OCI-LY3 (cell line): ENCODE data around the gene RPL15.
A peak's percentile ranks its signal among the peaks of the same experiment; 100 is the strongest.

Source experiments
- H2AFZ ChIP-seq: fragments of 200-600, 300-600 bp; shearing (Covaris generic); 2 replicates; pipeline ENCODE4 v1.6.0; 2014; ENCODE audit warnings: antibody characterized with exemption, low read depth, low read length
- H3K27ac ChIP-seq: fragments of 200-600, 300-600 bp; sonication (generic); 2 replicates; pipeline ENCODE4 v1.5.1; 2014; ENCODE audit warnings: mild to moderate bottlenecking, low read length, moderate library complexity, mixed read lengths
- H3K27me3 ChIP-seq: fragments of 200-600, 300-600 bp; sonication (generic); 2 replicates; pipeline ENCODE4 v1.6.1; 2014; ENCODE audit warnings: low read depth, low read length, mixed read lengths
- H3K36me3 ChIP-seq: fragments of 200-600, 300-600 bp; sonication (generic); replicated peaks from 2 replicates; pipeline ENCODE3; 2014; ENCODE audit warnings: low read depth, low read length, mixed read lengths
- H3K4me1 ChIP-seq: fragments of 300-600, 200-600 bp; sonication (generic); 2 replicates; pipeline ENCODE4 v1.6.1; 2014; ENCODE audit warnings: low read length, mixed read lengths
- H3K4me2 ChIP-seq: fragments of 200-600, 300-600 bp; sonication (generic); 2 replicates; pipeline ENCODE4 v1.6.1; 2014; ENCODE audit warnings: low read length, mixed read lengths
- H3K4me3 ChIP-seq: fragments of 300-600, 200-600 bp; sonication (generic); 2 replicates; pipeline ENCODE4 v1.5.1; 2014; ENCODE audit warnings: antibody characterized with exemption, mild to moderate bottlenecking, low read length, moderate library complexity
- H3K79me2 ChIP-seq: fragments of 300-600, 200-600 bp; shearing (Covaris generic); 2 replicates; pipeline ENCODE4 v1.6.1; 2014; ENCODE audit warnings: mild to moderate bottlenecking, low read length, mixed read lengths
- H3K9ac ChIP-seq: fragments of 300-600, 200-600 bp; shearing (Covaris generic); 2 replicates; pipeline ENCODE4 v1.6.0; 2014; ENCODE audit warnings: mild to moderate bottlenecking, low read length, moderate library complexity
- H3K9me3 ChIP-seq: fragments of 200-600, 300-600 bp; shearing (Covaris generic); 2 replicates; pipeline ENCODE4 v1.6.1; 2014; ENCODE audit warnings: low read length, mixed read lengths; ENCODE audit not compliant: insufficient read depth
- H4K20me1 ChIP-seq: fragments of 200-600, 300-600 bp; sonication (generic); 2 replicates; pipeline ENCODE4 v1.6.1; 2016; ENCODE audit warnings: low read length, mixed read lengths; ENCODE audit not compliant: insufficient read depth
- CTCF ChIP-seq: fragments of 200-600, 300-600 bp; sonication (generic); IDR thresholded peaks from 2 replicates; pipeline ENCODE4 v1.5.1; 2014; ENCODE audit warnings: antibody characterized with exemption, low read length, low read depth
- EZH2phosphoT487 ChIP-seq: fragments of 200-600 bp; shearing (Covaris generic); IDR thresholded peaks from 2 replicates; pipeline ENCODE4 v1.6.1; 2018; ENCODE audit warnings: antibody characterized with exemption, mixed run types, low read depth

The RPL15 gene

GRCh38 chr3:23872330-23872729 lies 44.6 kb upstream of the RPL15 start:
- no peak overlapping the region for H3K4me2 ChIP-seq
- peaks cover 44% of the 10 kb centered on the region for H4K20me1 ChIP-seq
- no peak overlapping the region for H3K9ac ChIP-seq
- no peak for TF ChIP-seq CTCF
- no peak for TF ChIP-seq EZH2phosphoT487
- H3K9me3 ChIP-seq, result no peaks in the 10 kb centered on the region
- H3K27me3 ChIP-seq, result no peaks in the 10 kb centered on the region
- H3K4me3 ChIP-seq, result no peak overlapping the region
- H3K27ac ChIP-seq, result no peak overlapping the region
- H3K79me2 ChIP-seq, result peaks cover 42% of the 10 kb centered on the region
- H3K4me1 ChIP-seq, result peaks cover 3% of the 10 kb centered on the region
- no peak overlapping the region for H2AFZ ChIP-seq
- no peaks in the 10 kb centered on the region for H3K36me3 ChIP-seq

- Histone ChIP-seq H3K27ac (no peak overlapping the region), H3K4me1 (no peaks in the 10 kb centered on the region), H4K20me1 (peaks cover 47% of the 10 kb centered on the region), H3K4me2 (no peak overlapping the region), H3K4me3 (no peak overlapping the region), H3K27me3 (no peaks in the 10 kb centered on the region), H3K79me2 (peaks cover 34% of the 10 kb centered on the region), H3K9ac (no peak overlapping the region), H3K9me3 (no peaks in the 10 kb centered on the region), H3K36me3 (peaks cover 2% of the 10 kb centered on the region), H2AFZ (no peak overlapping the region)
- no peak for TF ChIP-seq EZH2phosphoT487
- TF ChIP-seq CTCF, result no peak
Measured at GRCh38 chr3:23873941-23874340, 43.0 kb upstream of the RPL15 start.

GRCh38 chr3:23874359-23875112 lies 42.4 kb upstream of the RPL15 start:
- no peak for TF ChIP-seq EZH2phosphoT487
- TF ChIP-seq CTCF, result no peak
- no peaks in the 10 kb centered on the region for H3K27me3 ChIP-seq
- no peak overlapping the region for H2AFZ ChIP-seq
- no peaks in the 10 kb centered on the region for H3K9me3 ChIP-seq
- no peak overlapping the region for H3K4me3 ChIP-seq
- H3K4me2 ChIP-seq, result no peak overlapping the region
- H3K9ac ChIP-seq, result no peak overlapping the region
- H3K79me2 ChIP-seq, result peaks cover 36% of the 10 kb centered on the region
- peaks cover 50% of the 10 kb centered on the region for H4K20me1 ChIP-seq
- H3K36me3 ChIP-seq, result peaks cover 4% of the 10 kb centered on the region
- H3K4me1 ChIP-seq, result no peaks in the 10 kb centered on the region
- H3K27ac ChIP-seq, result no peak overlapping the region

- H3K9me3 ChIP-seq, result no peaks in the 10 kb centered on the region
- H3K9ac ChIP-seq, result no peak overlapping the region
- no peak overlapping the region for H3K4me3 ChIP-seq
- H3K36me3 ChIP-seq, result peaks cover 4% of the 10 kb centered on the region
- no peak overlapping the region for H3K4me2 ChIP-seq
- no peak overlapping the region for H2AFZ ChIP-seq
- no peaks in the 10 kb centered on the region for H3K4me1 ChIP-seq
- H4K20me1 ChIP-seq, result peaks cover 50% of the 10 kb centered on the region
- H3K79me2 ChIP-seq, result peaks cover 32% of the 10 kb centered on the region
- TF ChIP-seq CTCF (peak; percentile 15; the same call in 1 of the 2 replicates), EZH2phosphoT487 (no peak)
- H3K27ac ChIP-seq, result no peak overlapping the region
- H3K27me3 ChIP-seq, result no peaks in the 10 kb centered on the region
Measured at GRCh38 chr3:23875113-23875725, 41.7 kb upstream of the RPL15 start.
